ENCODE measurements around the gene ATP8A2. TPM values are rescaled to one million over a fixed set of nuclear protein-coding genes. Genes with fewer than 3 reads are reported as not detected.
"Not testable (repeated sequence)": the region's sequence is repeated elsewhere in the genome, so short reads cannot be mapped to it uniquely, and the experiment has no call there.

Gene ATP8A2
- total RNA-seq, 3 donors from 2014 or later (not counting 1 experiment from before 2014, with no cell fraction given) = 0.43 to 0.68 (median 0.59) TPM

- TF ChIP-seq CTCF (IDR thresholded peaks at IDR 0.05) = no peak
- Mint-ChIP-seq H3K27me3 (ENCODE audit: low read depth in 2 of 2) (no peaks in the 10 kb centered on the region), H3K4me3 (no peak overlapping the region), H3K9me3 (peaks cover 3 to 4% of the 10 kb centered on the region in 2 donors), H3K27ac (no peak overlapping the region), H3K36me3 (no peaks in the 10 kb centered on the region), H3K4me1 (no peaks in the 10 kb centered on the region)
- 81% methylated on average over 4 of the region's 4 CpGs for WGBS (ENCODE audit: insufficient coverage)
- Histone ChIP-seq H3K4me1 (ENCODE audit: control insufficient read depth, insufficient read depth, low read length) (peaks cover 9% of the 10 kb centered on the region), H3K36me3 (ENCODE audit: control insufficient read depth, insufficient read depth, low read length) (no peaks in the 10 kb centered on the region), H3K4me3 (ENCODE audit: low read length) (no peak overlapping the region), H3K27ac (ENCODE audit: low read length) (no peak overlapping the region), H3K27me3 (ENCODE audit: control insufficient read depth, insufficient read depth, low read length) (no peaks in the 10 kb centered on the region), H3K9me3 (ENCODE audit: control insufficient read depth, insufficient read depth, low read length) (peaks cover 3% of the 10 kb centered on the region)
- DNase-seq (no peak), ATAC-seq (no peak)
- intact Hi-C loops (cut with micrococcal nuclease) = no loop called here
These were observed 580.1 kb downstream of the ATP8A2 start for GRCh38 chr13:25951831-25952230.

GRCh38 chr13:25954080-25954479 is 582.3 kb downstream of the ATP8A2 start:
- H3K9me3 ChIP-seq (ENCODE audit: control insufficient read depth, insufficient read depth, low read length); H3K27me3 Mint-ChIP-seq (ENCODE audit: low read depth in 2 of 2); H3K27ac Mint-ChIP-seq; H3K9me3 Mint-ChIP-seq; H3K4me3 ChIP-seq (ENCODE audit: low read length); H3K36me3 ChIP-seq (ENCODE audit: control insufficient read depth, insufficient read depth, low read length); H3K36me3 Mint-ChIP-seq; H3K4me3 Mint-ChIP-seq; ATAC-seq; H3K4me1 Mint-ChIP-seq; H3K27me3 ChIP-seq (ENCODE audit: control insufficient read depth, insufficient read depth, low read length); intact Hi-C loops (cut with micrococcal nuclease); H3K27ac ChIP-seq (ENCODE audit: low read length); H3K4me1 ChIP-seq (ENCODE audit: control insufficient read depth, insufficient read depth, low read length): not testable (repeated sequence)
- WGBS (ENCODE audit: insufficient coverage) = 58% methylated on average over 5 of the region's 5 CpGs
- DNase-seq = peak in 1 of 2 donors; percentile 30

GRCh38 chr13:25954943-25955342 is 583.2 kb downstream of the ATP8A2 start:
- H3K9me3 ChIP-seq (ENCODE audit: control insufficient read depth, insufficient read depth, low read length); H3K27me3 Mint-ChIP-seq (ENCODE audit: low read depth in 2 of 2); H3K4me3 ChIP-seq (ENCODE audit: low read length); intact Hi-C loops (cut with micrococcal nuclease); H3K36me3 Mint-ChIP-seq; H3K4me1 ChIP-seq (ENCODE audit: control insufficient read depth, insufficient read depth, low read length); H3K36me3 ChIP-seq (ENCODE audit: control insufficient read depth, insufficient read depth, low read length); H3K27me3 ChIP-seq (ENCODE audit: control insufficient read depth, insufficient read depth, low read length); DNase-seq; ATAC-seq; H3K4me1 Mint-ChIP-seq; H3K9me3 Mint-ChIP-seq; H3K27ac ChIP-seq (ENCODE audit: low read length); H3K4me3 Mint-ChIP-seq; H3K27ac Mint-ChIP-seq: not testable (repeated sequence)
- WGBS (ENCODE audit: insufficient coverage) = 100% methylated on average over 1 of the region's 1 CpG

GRCh38 chr13:25958986-25959385 is 587.2 kb downstream of the ATP8A2 start:
- Mint-ChIP-seq H3K27me3 (ENCODE audit: low read depth in 2 of 2) (peaks cover 6 to 12% of the 10 kb centered on the region in 2 donors), H3K4me3 (no peak overlapping the region), H3K9me3 (peaks cover 4 to 5% of the 10 kb centered on the region in 2 donors), H3K27ac (no peak overlapping the region), H3K36me3 (no peaks in the 10 kb centered on the region), H3K4me1 (no peaks in the 10 kb centered on the region)
- no peak for DNase-seq
- no peak for TF ChIP-seq CTCF (IDR thresholded peaks at IDR 0.05)
- no peaks in the 10 kb centered on the region for H3K36me3 ChIP-seq (ENCODE audit: control insufficient read depth, insufficient read depth, low read length)
- no peaks in the 10 kb centered on the region for H3K9me3 ChIP-seq (ENCODE audit: control insufficient read depth, insufficient read depth, low read length)
- intact Hi-C loops (cut with micrococcal nuclease) = no loop called here
- H3K27ac ChIP-seq (ENCODE audit: low read length) = no peak overlapping the region
- H3K4me3 ChIP-seq (ENCODE audit: low read length) = no peak overlapping the region
- ATAC-seq = peak in 1 of 3 donors; percentile 14
- peaks cover 6% of the 10 kb centered on the region for H3K4me1 ChIP-seq (ENCODE audit: control insufficient read depth, insufficient read depth, low read length)
- WGBS (ENCODE audit: insufficient coverage) = 76% methylated on average over 1 of the region's 1 CpG
- no peaks in the 10 kb centered on the region for H3K27me3 ChIP-seq (ENCODE audit: control insufficient read depth, insufficient read depth, low read length)

Data from natural killer cell (primary cell).